Spleen (tissue), 7 donors: Measurements from ENCODE around the gene ZKSCAN3.

Experiments used
- CTCF ChIP-seq, 11 experiments: fragments of 200-600 bp in 7 of 11; fragments of 450-650 bp in 4 of 11; sonication (generic) in 4 of 11; IDR thresholded peaks in 8 of 11; conservative IDR thresholded peaks in 3 of 11; 1 replicate in 7 of 11; 2 replicates in 4 of 11; pipeline versions ENCODE4 v1.4.0 to v1.8.0; 2016 to 2021; ENCODE audit warnings: antibody characterized with exemption in 11 of 11, inconsistent platforms in 4 of 11, mild to moderate bottlenecking in 1 of 11
- POLR2A ChIP-seq, 3 donors: fragments of 450-650 bp; IDR thresholded peaks; one replicate each; pipeline ENCODE4 v1.5.1; 2017; ENCODE audit warnings: antibody characterized with exemption in 3 of 3, mild to moderate bottlenecking in 1 of 3
- POLR2AphosphoS5 ChIP-seq, 3 donors: sonication (generic); formaldehyde crosslinking; IDR thresholded peaks; one replicate each; pipeline ENCODE4 v1.5.1; 2017; ENCODE audit warnings: antibody characterized with exemption in 3 of 3
- donor health status: DM: no; HTN: no; CAD: no; lungs with moderate emphysema.
- donor health status: DM: no; HTN: no; CAD: no.
- donor health status: DM: no; HTN: no; CAD: no.

DNA sequence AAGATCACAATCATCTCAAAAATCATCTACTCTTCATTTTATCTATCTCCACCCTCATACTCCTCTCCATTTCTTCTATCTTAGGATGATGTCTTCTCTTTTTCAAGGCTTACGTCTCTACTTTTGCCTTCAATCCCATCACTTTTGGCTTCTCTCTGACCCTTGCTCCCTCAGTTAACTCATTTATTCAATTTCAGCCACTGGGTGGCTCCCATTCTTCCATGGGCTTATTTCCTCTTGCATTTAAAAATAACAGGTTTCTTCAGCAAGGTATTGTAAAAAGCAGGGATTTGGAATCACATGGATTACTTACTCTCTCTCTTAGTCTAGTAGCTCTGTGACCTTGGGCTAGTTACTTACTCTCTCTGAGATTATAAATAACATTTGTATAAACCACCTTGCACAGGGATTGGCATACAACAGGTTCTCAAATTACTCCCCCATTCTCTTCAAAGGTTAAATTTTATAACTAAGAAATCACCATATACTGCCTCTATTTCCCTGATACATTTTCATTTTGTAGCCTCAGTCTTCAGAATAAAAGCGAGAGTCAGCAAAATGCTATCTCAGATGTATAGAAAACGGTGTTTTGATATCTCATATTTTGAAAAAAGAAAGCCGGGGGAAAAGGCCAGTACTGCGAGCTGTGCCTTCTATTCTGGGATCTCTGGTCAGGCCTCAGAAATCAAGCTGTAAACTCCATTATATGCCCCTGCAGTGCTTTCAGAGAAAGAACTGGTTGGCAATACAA, 44.3 kb downstream of the ZKSCAN3 start:
- no peak for TF ChIP-seq CTCF (IDR thresholded peaks at IDR 0.05 in 8 of 11, conservative IDR thresholded peaks at IDR 0.05 in 3 of 11)
- TF ChIP-seq POLR2AphosphoS5 (IDR thresholded peaks at IDR 0.05): no peak
- TF ChIP-seq POLR2A (IDR thresholded peaks at IDR 0.05): no peak
